ENCODE results near the gene NCK1.
"Not testable (repeated sequence)": the region's sequence is repeated elsewhere in the genome, so short reads cannot be mapped to it uniquely, and the experiment has no call there.

Gene NCK1

DNA sequence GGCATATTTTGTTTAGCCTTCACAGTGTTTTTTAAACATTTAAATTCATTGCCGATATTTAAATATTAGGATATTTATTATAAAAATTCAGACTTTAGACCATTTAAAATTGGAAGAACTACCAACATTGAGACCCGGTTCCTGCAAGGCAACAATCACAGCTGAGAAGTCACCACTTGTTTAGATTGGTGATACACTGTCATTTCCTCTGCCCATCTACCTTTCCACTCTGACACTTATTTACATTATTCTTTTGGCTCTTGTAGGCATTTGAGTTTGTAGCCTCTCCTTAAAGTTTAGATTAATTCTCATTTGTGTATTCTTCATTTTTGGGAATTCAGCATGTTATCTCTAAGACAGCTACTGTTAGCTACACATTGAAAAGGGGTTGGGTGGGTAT lies 85.5 kb downstream of the NCK1 start:
- DNase-seq (ENCODE audit: low read depth) = no peak

DNA sequence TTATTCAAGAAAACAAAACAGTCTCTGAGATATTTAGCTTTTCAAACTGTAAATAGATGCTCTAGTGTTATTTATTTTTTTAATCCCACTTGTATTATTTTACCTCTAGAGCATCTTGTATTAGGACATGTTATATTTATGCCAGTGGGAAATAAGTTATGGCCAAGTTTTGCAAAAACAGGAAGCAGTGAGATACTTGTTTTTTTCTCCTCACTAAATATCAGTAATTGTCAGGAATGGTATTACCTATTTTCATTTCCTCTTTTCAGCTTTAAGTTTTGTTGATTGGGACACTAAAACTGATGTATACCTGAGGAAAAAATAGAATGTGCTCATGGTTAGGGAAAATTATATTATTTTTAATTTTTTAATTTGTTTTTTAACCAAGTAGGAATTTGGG lies 87.1 kb downstream of the NCK1 start:
- DNase-seq (ENCODE audit: low read depth) = no peak

- DNase-seq (ENCODE audit: low read depth) = peak; percentile 37
Measured at GRCh38 chr3:136949708-136950107, 87.7 kb downstream of the NCK1 start.

GRCh38 chr3:136950623-136951022 lies 88.6 kb downstream of the NCK1 start:
- no peak for DNase-seq (ENCODE audit: low read depth)

DNA sequence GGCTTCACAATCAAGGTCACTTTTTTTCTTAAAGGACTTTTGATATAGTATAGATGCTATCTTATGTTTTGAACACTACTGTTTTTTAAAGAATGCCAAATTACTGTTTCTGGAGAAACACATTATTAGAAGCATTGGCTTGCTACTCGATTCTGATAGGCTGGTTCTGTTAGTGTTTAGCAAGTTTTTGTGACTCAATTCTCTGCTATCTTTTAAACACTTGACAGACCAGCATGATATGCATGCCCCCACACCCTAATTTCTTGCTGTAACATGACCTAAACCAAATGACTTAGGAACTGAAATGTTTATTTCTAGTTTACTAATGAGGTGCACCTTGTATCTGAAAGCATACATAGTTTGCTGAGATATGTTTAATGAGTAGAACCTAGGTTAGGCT lies 90.3 kb downstream of the NCK1 start:
- peak; percentile 53 for DNase-seq (ENCODE audit: low read depth)

DNA sequence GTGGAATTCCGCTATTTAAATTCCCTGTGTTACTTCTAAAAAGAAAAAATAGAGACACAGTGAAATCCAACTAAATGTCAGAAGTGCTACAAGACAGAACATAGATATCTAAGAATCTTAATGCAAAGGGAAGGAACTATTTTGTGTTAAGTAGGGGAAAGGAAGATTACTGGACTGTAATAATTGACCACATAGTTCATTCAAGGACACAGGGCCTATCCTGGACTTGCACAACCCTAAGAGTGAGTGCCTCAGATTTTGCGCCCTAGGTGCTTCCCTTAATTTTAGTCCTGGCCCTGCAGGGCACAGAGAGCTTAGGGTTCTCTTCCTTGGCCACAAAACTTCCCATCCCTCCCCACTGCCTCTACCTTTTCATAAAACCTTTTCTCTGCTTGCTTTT lies 92.2 kb downstream of the NCK1 start:
- no peak for DNase-seq (ENCODE audit: low read depth)

DNA sequence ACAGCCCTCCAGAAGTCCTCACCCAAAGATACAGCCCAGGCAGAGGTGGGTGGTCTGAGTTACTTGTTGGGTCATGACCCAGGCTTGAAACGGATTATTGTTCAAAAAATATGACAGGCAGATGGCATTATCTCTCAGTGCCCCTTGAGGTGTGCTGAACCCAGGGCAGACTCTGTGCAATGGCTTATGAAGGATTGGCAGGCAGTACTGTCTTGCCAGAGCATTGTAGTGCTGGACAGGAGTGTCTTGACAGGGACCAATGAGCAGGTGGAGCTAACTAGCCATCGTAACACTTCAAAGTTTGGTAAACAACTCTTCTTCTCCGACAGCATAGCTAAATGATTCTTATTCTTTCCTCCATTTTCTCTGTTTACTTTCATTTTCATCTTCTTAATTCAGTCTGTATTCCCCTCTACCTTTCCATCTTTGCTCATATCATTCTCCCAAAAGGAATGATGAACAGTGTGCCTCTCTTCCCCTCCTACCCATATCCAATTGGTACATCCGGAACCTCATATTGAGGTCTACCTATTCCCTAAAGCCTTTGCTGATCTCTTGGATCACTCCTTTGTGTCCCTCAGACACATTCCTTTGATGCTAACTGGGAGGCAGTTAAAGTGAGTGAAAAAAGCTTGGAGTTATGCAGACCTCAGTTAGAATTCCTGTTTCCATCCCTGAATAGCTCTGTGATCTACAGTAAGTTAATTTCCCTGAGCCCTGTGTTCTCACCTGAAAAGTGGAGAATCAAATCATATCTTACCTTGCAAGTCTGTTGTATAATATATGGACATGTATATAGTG lies 93.2 kb downstream of the NCK1 start:
- peak; percentile 23 for DNase-seq (ENCODE audit: low read depth)

DNA sequence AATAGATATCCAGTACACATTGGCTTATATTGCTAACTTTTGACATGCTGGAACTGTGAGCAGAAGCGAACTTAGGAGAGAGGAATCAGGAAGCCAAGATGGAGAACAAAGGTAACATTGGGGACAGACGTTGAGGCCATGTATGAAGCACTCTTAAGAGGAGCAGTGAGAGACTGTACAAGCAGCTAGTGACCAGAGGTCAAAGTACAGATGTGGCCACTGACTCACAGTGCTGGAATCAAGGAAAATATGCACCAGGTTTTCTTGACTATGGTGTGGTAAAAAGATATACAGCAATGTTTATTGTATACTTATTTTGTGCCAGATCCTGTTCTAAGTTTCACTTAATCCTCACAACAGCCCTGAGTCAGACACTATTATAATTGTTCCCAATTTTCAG lies 93.8 kb downstream of the NCK1 start:
- peak; percentile 93 for DNase-seq (ENCODE audit: low read depth)

GRCh38 chr3:136956971-136957370 lies 95.0 kb downstream of the NCK1 start:
- no peak for DNase-seq (ENCODE audit: low read depth)

GRCh38 chr3:136957751-136958288 lies 95.8 kb downstream of the NCK1 start, which contains the start of gene IL20RB:
IL20RB (plus strand) TSS chr3:136957983; CDS start chr3:136958114, 131 bp downstream.
- peak; percentile 55 for DNase-seq (ENCODE audit: low read depth)

DNA sequence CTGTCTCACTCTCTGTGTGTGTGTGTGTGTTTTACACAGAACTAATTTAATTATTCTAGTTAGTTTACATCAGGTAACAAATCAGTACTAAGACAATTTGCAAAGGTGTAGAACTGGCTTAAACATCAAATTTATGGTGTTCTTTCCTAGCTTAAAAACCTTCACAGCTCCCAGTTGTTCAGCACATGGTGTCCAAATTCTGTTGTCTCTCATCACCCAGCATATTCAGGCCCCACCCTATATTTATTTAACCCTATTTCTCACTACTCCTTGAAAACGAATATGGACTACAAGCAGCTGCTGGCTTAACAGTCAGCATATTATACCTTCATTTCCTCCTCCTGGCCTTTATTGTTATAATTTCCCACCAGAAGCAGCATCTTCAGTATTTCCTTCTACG lies 96.9 kb downstream of the NCK1 start:
- DNase-seq (ENCODE audit: low read depth) = no peak

- DNase-seq (ENCODE audit: low read depth) = no peak
Measured at GRCh38 chr3:136959599-136959998, 97.6 kb downstream of the NCK1 start.

DNA sequence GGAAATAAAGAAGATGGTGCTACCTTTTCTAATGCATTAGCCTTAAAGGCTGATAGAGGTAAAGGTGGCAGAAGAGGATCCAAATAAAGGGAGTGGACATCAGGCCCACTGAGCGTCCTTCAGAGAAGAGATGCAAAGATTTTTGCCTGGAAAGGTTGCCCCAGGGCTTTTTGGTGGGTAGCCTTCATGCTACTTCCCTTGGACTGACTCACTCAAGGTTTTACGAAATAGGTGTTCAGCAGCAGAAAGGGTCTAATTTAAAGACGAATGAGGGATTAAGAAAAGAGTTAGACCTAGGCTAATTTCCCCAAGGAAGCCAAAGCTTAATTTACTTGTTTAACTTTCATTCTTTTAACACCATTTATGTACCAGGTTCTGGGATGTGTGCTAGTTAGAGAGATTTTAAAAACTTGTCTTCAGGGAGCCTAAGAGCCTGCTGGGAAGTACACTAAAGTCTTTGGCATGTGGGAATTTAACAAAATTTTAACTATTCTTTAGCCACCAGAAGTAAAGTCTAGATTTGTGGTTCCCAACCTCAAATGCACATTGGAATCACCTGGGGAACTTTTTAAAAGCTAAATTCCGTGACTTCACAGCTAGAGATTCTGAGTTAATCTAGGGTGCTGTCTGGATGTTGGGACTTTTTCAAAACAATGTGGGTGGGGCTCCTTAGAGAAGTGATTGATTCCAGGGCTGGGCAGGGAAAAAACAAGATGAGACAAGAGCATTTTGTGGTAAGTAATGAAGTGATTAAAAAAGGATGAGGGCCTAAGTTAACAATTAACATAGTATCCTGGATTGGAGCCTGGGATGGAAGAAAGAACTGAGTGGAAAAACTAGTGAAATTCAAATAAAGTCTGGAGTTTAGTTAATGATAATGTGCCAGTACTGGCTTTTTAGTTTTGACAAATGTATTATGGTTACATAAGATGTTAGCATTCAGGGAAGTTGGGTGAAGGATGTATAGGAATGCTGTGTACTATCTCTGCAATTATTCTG lies 99.1 kb downstream of the NCK1 start:
- peak; percentile 94 for DNase-seq (ENCODE audit: low read depth)

DNA sequence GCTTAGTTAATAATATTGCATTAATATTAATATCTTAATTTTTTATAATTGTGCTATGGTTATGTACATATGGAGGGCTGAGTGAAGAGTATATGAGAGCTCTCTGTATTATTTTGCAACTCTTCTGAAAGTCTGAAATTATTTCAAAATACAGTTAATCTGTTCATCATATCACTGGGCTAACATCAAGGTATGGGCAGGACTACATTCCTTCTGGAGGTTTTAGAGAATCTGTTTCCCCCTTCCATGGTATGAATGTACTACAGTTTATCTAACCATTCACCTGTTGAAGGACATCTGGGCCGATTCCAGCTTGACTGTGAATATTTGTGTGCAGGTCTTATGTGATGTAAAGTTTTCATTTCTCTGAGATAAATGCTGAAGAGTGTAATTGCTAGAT lies 100.9 kb downstream of the NCK1 start:
- no peak for DNase-seq (ENCODE audit: low read depth)

- DNase-seq (ENCODE audit: low read depth) = not testable (repeated sequence)
Measured at GRCh38 chr3:136969539-136969938, 107.5 kb downstream of the NCK1 start.

DNA sequence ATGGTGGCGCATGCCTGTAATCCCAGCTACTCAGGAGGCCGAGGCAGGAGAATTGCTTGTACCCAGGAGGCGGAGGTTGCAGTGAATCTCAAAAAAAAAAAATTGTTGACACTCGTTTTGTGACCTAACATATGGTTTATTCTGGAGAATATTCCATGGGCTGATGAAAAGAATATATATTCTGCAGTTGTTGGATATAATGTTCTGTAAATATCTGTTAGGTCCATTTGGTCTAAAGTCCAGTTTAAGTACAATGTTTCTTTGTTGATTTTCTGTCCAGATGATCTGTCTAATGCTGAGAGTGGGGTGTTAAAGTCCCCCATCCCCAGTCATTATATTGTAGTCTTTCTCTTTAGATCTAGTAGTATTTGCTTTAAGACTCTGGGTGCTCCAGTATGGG lies 111.3 kb downstream of the NCK1 start:
- DNase-seq (ENCODE audit: low read depth) = no peak

- DNase-seq (ENCODE audit: low read depth) = no peak
Measured at GRCh38 chr3:136974670-136975069, 112.7 kb downstream of the NCK1 start.

DNA sequence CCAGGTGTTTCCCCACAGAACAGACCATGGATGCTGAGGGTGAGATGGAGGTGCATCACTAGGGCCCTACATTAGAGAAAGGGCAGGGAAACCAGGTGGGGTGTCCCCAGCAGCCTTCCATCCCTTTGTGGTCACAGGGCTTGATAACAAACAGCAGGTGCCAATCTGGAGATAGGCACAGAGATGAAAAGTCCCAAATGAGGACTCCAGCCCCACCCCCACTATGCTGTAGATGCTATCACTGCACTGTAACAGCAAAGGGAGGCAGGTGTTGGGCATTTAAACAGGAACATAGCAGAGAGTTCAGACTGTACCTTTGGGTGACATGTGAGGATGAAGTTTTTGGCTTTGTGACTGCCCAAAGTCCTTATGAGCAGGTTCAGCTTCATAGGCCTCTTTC lies 117.2 kb downstream of the NCK1 start:
- no peak for DNase-seq (ENCODE audit: low read depth)

- peak; percentile 69 for DNase-seq (ENCODE audit: low read depth)
Measured at GRCh38 chr3:136979684-136980083, 117.7 kb downstream of the NCK1 start.

- DNase-seq (ENCODE audit: low read depth) = no peak
Measured at GRCh38 chr3:136982033-136982432, 120.0 kb downstream of the NCK1 start.

- DNase-seq (ENCODE audit: low read depth) = no peak
Measured at GRCh38 chr3:136982520-136983138, 120.6 kb downstream of the NCK1 start.

- no peak for DNase-seq (ENCODE audit: low read depth)
Measured at GRCh38 chr3:136984837-136985236, 122.8 kb downstream of the NCK1 start.
